ENCODE measurements around the gene PLCXD3. TPM values are rescaled to one million over a fixed set of nuclear protein-coding genes. Genes with fewer than 3 reads are reported as not detected.

The PLCXD3 gene
- total and polyA plus RNA-seq, 2 of the 8 experiments (the other 6 are each of a cell fraction or from before 2014, with no cell fraction given): 0.03 to 0.07 TPM

DNA sequence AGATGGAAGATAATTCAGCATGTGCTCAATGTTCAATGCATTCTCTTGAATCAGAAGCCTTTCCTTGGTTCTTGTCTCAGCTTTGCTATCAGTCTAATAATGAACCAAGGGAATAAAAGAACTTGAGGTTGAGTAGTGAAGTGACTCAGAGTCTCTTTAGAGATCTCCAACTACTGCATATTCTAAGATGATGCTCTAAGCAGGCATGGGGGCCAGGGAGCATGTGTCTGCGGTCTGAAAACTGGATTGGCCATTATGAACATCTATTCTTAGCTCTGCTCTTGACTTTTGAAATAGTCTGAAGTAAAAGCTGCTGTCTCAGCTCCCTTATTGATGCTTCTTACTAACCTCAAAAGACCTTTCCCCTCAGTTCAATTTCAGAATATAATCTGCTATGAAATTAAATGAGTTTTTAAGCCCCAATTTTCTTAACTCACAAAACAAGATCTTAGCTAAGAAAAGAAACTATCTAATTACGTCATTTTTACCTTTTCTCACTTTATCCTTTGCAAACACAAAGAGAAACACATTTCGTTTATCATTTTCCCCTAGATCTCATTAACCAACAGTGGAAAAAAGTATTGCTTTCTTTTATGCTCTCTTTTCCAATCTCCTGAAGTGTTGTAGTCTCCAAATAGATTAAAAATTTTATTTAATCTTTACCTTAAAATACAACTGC lies 44.8 kb downstream of the PLCXD3 start:
- Histone ChIP-seq H3K9ac (replicated peaks in 1 of 4; ENCODE audit: extremely low read depth in 1 of 4, low read depth in 3 of 4, low read length in 3 of 4) (peak overlapping the region in 1 of 4 experiments; percentile 8; a peak in 1 of 7 replicates), H3K18ac (ENCODE audit: extremely low read depth, low read length) (no peak overlapping the region), H3K79me1 (ENCODE audit: low read depth, low read length) (no peaks in the 10 kb centered on the region), H3K9me3 (ENCODE audit: insufficient read depth in 2 of 2, low read depth in 1 of 2, low read length in 1 of 2) (no peaks in the 10 kb centered on the region), H3K4me2 (ENCODE audit: insufficient read depth in 1 of 2, low read depth in 2 of 2, low read length in 2 of 2) (no peak overlapping the region), H2AFZ (ENCODE audit: low read length) (no peak overlapping the region), H3K36me3 (ENCODE audit: control insufficient read depth in 2 of 4, insufficient read depth in 4 of 4, low read length in 3 of 4) (no peaks in the 10 kb centered on the region), H3K23me2 (ENCODE audit: low read depth, low read length) (no peaks in the 10 kb centered on the region), H3K14ac (ENCODE audit: insufficient read length) (no peak overlapping the region), H3K27me3 (replicated peaks in 1 of 4; ENCODE audit: control insufficient read depth in 3 of 4, extremely low read depth in 1 of 4, insufficient read depth in 3 of 4, low read length in 3 of 4) (no peaks in the 10 kb centered on the region), H3K56ac (replicated peaks; ENCODE audit: insufficient read length, low read depth, low read length) (no peak overlapping the region), H3K23ac (ENCODE audit: insufficient read length) (no peak overlapping the region), H3K4me1 (replicated peaks in 1 of 4; ENCODE audit: control insufficient read depth in 3 of 4, insufficient read depth in 4 of 4, low read length in 3 of 4) (no peaks in the 10 kb centered on the region), H4K20me1 (replicated peaks in 1 of 2; ENCODE audit: control insufficient read depth in 1 of 2, insufficient read depth in 2 of 2, low read length in 2 of 2) (no peaks in the 10 kb centered on the region), H2BK20ac (ENCODE audit: low read length) (no peak overlapping the region), H4K91ac (replicated peaks; ENCODE audit: insufficient read length, low read length) (no peak overlapping the region), H3K4me3 (ENCODE audit: extremely low read depth in 1 of 4, insufficient read depth in 2 of 4, low read depth in 3 of 4, low read length in 4 of 4) (no peak overlapping the region), H2BK5ac (ENCODE audit: low read depth, low read length) (no peak overlapping the region), H2BK120ac (replicated peaks; ENCODE audit: low read depth, low read length) (no peak overlapping the region), H3K27ac (ENCODE audit: low read depth, low read length) (no peak overlapping the region), H2BK15ac (ENCODE audit: low read length) (no peak overlapping the region), H2BK12ac (ENCODE audit: low read depth, low read length) (no peak overlapping the region), H4K8ac (ENCODE audit: extremely low read depth, insufficient read depth, low read length) (no peak overlapping the region), H3K4ac (replicated peaks; ENCODE audit: insufficient read length, low read depth, low read length) (no peak overlapping the region), H4K5ac (ENCODE audit: insufficient read length, low read depth, low read length) (no peak overlapping the region), H3K79me2 (ENCODE audit: control insufficient read depth in 1 of 2, insufficient read depth in 2 of 2, low read length in 2 of 2) (no peaks in the 10 kb centered on the region), H2AK5ac (ENCODE audit: low read depth, low read length) (no peak overlapping the region)
- ChIA-PET POLR2A (ENCODE audit: partially characterized antibody) (no interaction called here), CTCF (ENCODE audit: partially characterized antibody) (interaction anchor here (0.6 to 1.2 kb wide), 5 partner anchors 18 to 561 kb away, joined by 3 to 7 read pairs (median 3); no protein-coding TSS in a partner anchor)
- no peak for DNase-seq (ENCODE audit: low read depth in 1 of 2, low spot score in 2 of 2)
- WGBS, 2 experiments (ENCODE audit: extremely low coverage in 1 of 2, insufficient coverage in 1 of 2, insufficient read length in 1 of 2, insufficient replicate concordance in 2 of 2, low coverage in 1 of 2, low lambda C conversion rate in 2 of 2, missing lambda C conversion rate in 1 of 2): 94% methylated on average over 3 of the region's 3 CpGs; no CpG with 5 or more reads in 1 of the 2 experiments
- FAIRE-seq: no peak
- TF ChIP-seq KDM1A (IDR thresholded peaks at IDR 0.05; ENCODE audit: borderline replicate concordance, low read length): no peak
- TF ChIP-seq GABPA (IDR thresholded peaks at IDR 0.05; ENCODE audit: borderline replicate concordance, insufficient read depth, low read length): no peak
- no peak for TF ChIP-seq POU5F1 (IDR thresholded peaks at IDR 0.05; ENCODE audit: low read depth, low read length)
- TF ChIP-seq BACH1 (IDR thresholded peaks at IDR 0.05; ENCODE audit: low read length): no peak
- no peak for TF ChIP-seq CEBPB (IDR thresholded peaks at IDR 0.05; ENCODE audit: low read depth, low read length)
- TF ChIP-seq NRF1 (IDR thresholded peaks at IDR 0.05; ENCODE audit: low read depth, low read length): no peak
- no peak for TF ChIP-seq EGR1 (IDR thresholded peaks at IDR 0.05; ENCODE audit: borderline replicate concordance, low read depth, low read length)
- TF ChIP-seq JUN (IDR thresholded peaks at IDR 0.05; ENCODE audit: low read depth, low read length): no peak
- TF ChIP-seq ATF2 (IDR thresholded peaks at IDR 0.05; ENCODE audit: low read length): no peak
- TF ChIP-seq KDM4A (IDR thresholded peaks at IDR 0.05; ENCODE audit: low read depth, low read length, severe bottlenecking): no peak
- TF ChIP-seq TAF7 (optimal IDR thresholded peaks at IDR 0.05; ENCODE audit: borderline replicate concordance, low read depth, low read length): no peak
- no peak for TF ChIP-seq SP2 (IDR thresholded peaks at IDR 0.05; ENCODE audit: low read length)
- TF ChIP-seq CREB1 (IDR thresholded peaks at IDR 0.05): no peak
